WTC11 (cell line): ENCODE results near the gene GLUL. TPM values are rescaled to one million over a fixed set of nuclear protein-coding genes. Genes with fewer than 3 reads are reported as not detected.

ENCODE experiments used
- ATAC-seq: fragments of 200-7000 bp; cut with Tn5 transposase; 2 replicates; pipeline ENCODE4 v1.10.0; 2021; ENCODE audit warnings: mild to moderate bottlenecking, moderate library complexity
- CTCF ChIA-PET: fragments of 300-600 bp; sonication (Branson Sonifier 250); formaldehyde crosslinking; loops from one replicate; lab custom pipeline; 2021; ENCODE audit warnings: antibody characterized with exemption; lab: Charles Lee
- POLR2A ChIA-PET: fragments of 350-600 bp; sonication (Branson Sonifier 250); formaldehyde crosslinking; loops from one replicate; lab custom pipeline; 2021; ENCODE audit warnings: antibody characterized with exemption; lab: Charles Lee
- DNase-seq: peaks from one replicate; pipeline ENCODE4 v3.0.0; 2021; ENCODE audit warnings: low spot score
- H3K27ac Mint-ChIP-seq: 2 replicates; pipeline ENCODE4 v1.8.0; 2021; ENCODE audit warnings: mixed read lengths
- H3K27me3 Mint-ChIP-seq: 2 replicates; pipeline ENCODE4 v1.8.0; 2021; ENCODE audit warnings: low read depth, mild to moderate bottlenecking, moderate library complexity, mixed read lengths
- H3K36me3 Mint-ChIP-seq: 2 replicates; pipeline ENCODE4 v1.8.0; 2021; ENCODE audit warnings: mixed read lengths
- H3K4me1 Mint-ChIP-seq: 2 replicates; pipeline ENCODE4 v1.8.0; 2022; ENCODE audit warnings: mixed read lengths
- H3K4me3 Mint-ChIP-seq: 2 replicates; pipeline ENCODE4 v1.8.0; 2021; ENCODE audit warnings: mild to moderate bottlenecking, moderate library complexity, mixed read lengths
- H3K9me3 Mint-ChIP-seq: 2 replicates; pipeline ENCODE4 v1.8.0; 2021; ENCODE audit warnings: mixed read lengths
- AR ChIP-seq: fragments of 250-450 bp; sonication (Bioruptor Pico); IDR thresholded peaks from 2 replicates; pipeline ENCODE4 v1.9.0; 2021; ENCODE audit warnings: mild to moderate bottlenecking
- ATF6 ChIP-seq: sonication (generic); formaldehyde crosslinking; IDR thresholded peaks from 2 replicates; pipeline ENCODE4 v1.8.1; 2023; ENCODE audit warnings: mild to moderate bottlenecking, missing genetic modification reagents
- FOXP1 ChIP-seq: sonication (generic); formaldehyde crosslinking; IDR thresholded peaks from 2 replicates; pipeline ENCODE4 v1.8.0; 2022; ENCODE audit warnings: missing genetic modification reagents, mild to moderate bottlenecking, moderate library complexity, borderline replicate concordance
- NFATC4 ChIP-seq: fragments of 250-450 bp; sonication (Bioruptor Pico); IDR thresholded peaks from 2 replicates; pipeline ENCODE4 v1.9.0; 2021; ENCODE audit warnings: mild to moderate bottlenecking
- PRRX2 ChIP-seq: fragments of 250-450 bp; sonication (Bioruptor Pico); IDR thresholded peaks from 2 replicates; pipeline ENCODE4 v1.8.0; 2021; ENCODE audit warnings: mild to moderate bottlenecking
- TEAD4 ChIP-seq: sonication (generic); formaldehyde crosslinking; IDR thresholded peaks from 2 replicates; pipeline ENCODE4 v1.8.0; 2022; ENCODE audit warnings: mild to moderate bottlenecking, missing genetic modification reagents
- ZBTB21 ChIP-seq: sonication (generic); formaldehyde crosslinking; IDR thresholded peaks from 2 replicates; pipeline ENCODE4 v1.8.1; 2023; ENCODE audit warnings: mild to moderate bottlenecking, missing genetic modification reagents, borderline replicate concordance
- ZNF416 ChIP-seq: fragments of 250-450 bp; sonication (Bioruptor Pico); IDR thresholded peaks from 2 replicates; pipeline ENCODE4 v1.9.0; 2021; ENCODE audit warnings: mild to moderate bottlenecking, inconsistent platforms
- ZNF425 ChIP-seq: fragments of 250-450 bp; sonication (Bioruptor Pico); conservative IDR thresholded peaks from 2 replicates; pipeline ENCODE4 v1.9.0; 2021; ENCODE audit warnings: mild to moderate bottlenecking
- ZNF532 ChIP-seq: fragments of 250-450 bp; sonication (Bioruptor Pico); IDR thresholded peaks from 2 replicates; pipeline ENCODE4 v1.9.0; 2021; ENCODE audit warnings: mild to moderate bottlenecking, borderline replicate concordance
- total RNA-seq: library from RNA; stranded (reverse); gene quantifications from 3 replicates; pipeline ENCODE4 v1.2.3, GENCODE V29; 2021

Gene GLUL
- total RNA-seq, 1 experiment from 2014 or later, result 240 TPM

GRCh38 chr1:182383934-182384333, 7.7 kb downstream of the GLUL start (continued):
- no peak for TF ChIP-seq ZNF532 (CRISPR knock-in tag)

- Mint-ChIP-seq H3K9me3 (no peaks in the 10 kb centered on the region), H3K27me3 (no peaks in the 10 kb centered on the region), H3K4me3 (no peak overlapping the region), H3K27ac (no peak overlapping the region)
- CTCF ChIA-PET, result no interaction called here
- TF ChIP-seq FOXP1 (no peak), NFATC4 (CRISPR knock-in tag) (0 out of 2 replicates have a peak, but pooled peaks have one; percentile 45)
- TF ChIP-seq, all 79 proteins: peak for 1
- Mint-ChIP-seq H3K36me3 (peaks cover 69% of the 10 kb centered on the region), H3K4me1 (no peaks in the 10 kb centered on the region)
- POLR2A ChIA-PET, result no interaction called here
- ATAC-seq, result no peak
- no peak for DNase-seq
Observed at GRCh38 chr1:182383037-182383661, 8.4 kb downstream of the GLUL start.

GRCh38 chr1:182381962-182382819, 9.4 kb downstream of the GLUL start:
- no peak overlapping the region for H3K4me3 Mint-ChIP-seq
- ATAC-seq, result peak; percentile 24; the same call in 1 of the 2 replicates

More at GRCh38 chr1:182381962-182382819, 9.4 kb downstream of the GLUL start:
- H3K4me1 Mint-ChIP-seq, result no peaks in the 10 kb centered on the region
- no peaks in the 10 kb centered on the region for H3K9me3 Mint-ChIP-seq
- no peak for DNase-seq
- CTCF ChIA-PET, result no interaction called here
- H3K36me3 Mint-ChIP-seq, result peaks cover 59% of the 10 kb centered on the region
- TF ChIP-seq ZBTB21 (CRISPR knock-in tag), result no peak
- TF ChIP-seq ZNF425 (CRISPR knock-in tag), result 0 out of 2 replicates have a peak, but pooled peaks have one; percentile 38
- TF ChIP-seq ZNF416 (CRISPR knock-in tag), result 0 out of 2 replicates have a peak, but pooled peaks have one; percentile 20
- TF ChIP-seq PRRX2 (CRISPR knock-in tag), result 0 out of 2 replicates have a peak, but pooled peaks have one; percentile 8
- TF ChIP-seq TEAD4, result no peak
- TF ChIP-seq AR, result peak; percentile 55; the same call in 1 of the 2 replicates
- peak; percentile 80; the same call in 1 of the 2 replicates for TF ChIP-seq NFATC4 (CRISPR knock-in tag)
- TF ChIP-seq ATF6 (CRISPR knock-in tag), result no peak
- POLR2A ChIA-PET, result interaction anchor here (1.6 kb wide), 1 partner anchor 10 kb away, joined by 5 read pairs; the partner anchor contains the start of gene GLUL
- no peaks in the 10 kb centered on the region for H3K27me3 Mint-ChIP-seq
- peak overlapping the region; percentile 81; the same call in 1 of the 2 replicates for H3K27ac Mint-ChIP-seq
